WTC11 (cell line): ENCODE data around the gene CAMSAP1.

ENCODE experiments used
- CTCF ChIP-seq: fragments of 200-600 bp; IDR thresholded peaks from 2 replicates; pipeline ENCODE4 v1.8.0; 2022; ENCODE audit warnings: antibody characterized with exemption
- ZNF423 ChIP-seq: fragments of 250-450 bp; sonication (Bioruptor Pico); IDR thresholded peaks from 2 replicates; pipeline ENCODE4 v2.1.2; 2022; ENCODE audit warnings: mild to moderate bottlenecking, moderate library complexity

- no peak for TF ChIP-seq CTCF
- TF ChIP-seq ZNF423, result no peak
These were observed 4.5 kb downstream of the CAMSAP1 start for GRCh38 chr9:135902655-135903357.
